HEK293T (cell line): Measurements from ENCODE around the gene MYO5B.
"Not testable (repeated sequence)": the region's sequence is repeated elsewhere in the genome, so short reads cannot be mapped to it uniquely, and the experiment has no call there.

Source experiments
- CTBP1 ChIP-seq: fragments of 450-650 bp; IDR thresholded peaks from 2 replicates; pipeline ENCODE4 v1.6.1; 2016; ENCODE audit warnings: borderline replicate concordance
- FOXA1 ChIP-seq: fragments of 450-650 bp; IDR thresholded peaks from 2 replicates; pipeline ENCODE4 v1.6.1; 2016; ENCODE audit warnings: mild to moderate bottlenecking
- HDGF ChIP-seq: fragments of 450-650 bp; IDR thresholded peaks from 2 replicates; pipeline ENCODE4 v1.6.1; 2017; ENCODE audit warnings: antibody characterized with exemption, borderline replicate concordance
- SUZ12 ChIP-seq: fragments of 450-650 bp; IDR thresholded peaks from 2 replicates; pipeline ENCODE4 v1.6.1; 2016; ENCODE audit warnings: mild to moderate bottlenecking

- TF ChIP-seq CTBP1, HDGF, SUZ12, FOXA1: not testable (repeated sequence)
These were observed 395.1 kb downstream of the MYO5B start for GRCh38 chr18:49799806-49800205.
